ENCODE measurements around the gene XKR8.

GRCh38 chr1:28010969-28011368 is 51.2 kb downstream of the XKR8 start:
- TF ChIP-seq CTCF (IDR thresholded peaks at IDR 0.05) (no peak), POLR2A (IDR thresholded peaks at IDR 0.05) (no peak)
